ENCODE data around the gene CERS6.
"Not testable (repeated sequence)": the region's sequence is repeated elsewhere in the genome, so short reads cannot be mapped to it uniquely, and the experiment has no call there.

The CERS6 gene

DNA sequence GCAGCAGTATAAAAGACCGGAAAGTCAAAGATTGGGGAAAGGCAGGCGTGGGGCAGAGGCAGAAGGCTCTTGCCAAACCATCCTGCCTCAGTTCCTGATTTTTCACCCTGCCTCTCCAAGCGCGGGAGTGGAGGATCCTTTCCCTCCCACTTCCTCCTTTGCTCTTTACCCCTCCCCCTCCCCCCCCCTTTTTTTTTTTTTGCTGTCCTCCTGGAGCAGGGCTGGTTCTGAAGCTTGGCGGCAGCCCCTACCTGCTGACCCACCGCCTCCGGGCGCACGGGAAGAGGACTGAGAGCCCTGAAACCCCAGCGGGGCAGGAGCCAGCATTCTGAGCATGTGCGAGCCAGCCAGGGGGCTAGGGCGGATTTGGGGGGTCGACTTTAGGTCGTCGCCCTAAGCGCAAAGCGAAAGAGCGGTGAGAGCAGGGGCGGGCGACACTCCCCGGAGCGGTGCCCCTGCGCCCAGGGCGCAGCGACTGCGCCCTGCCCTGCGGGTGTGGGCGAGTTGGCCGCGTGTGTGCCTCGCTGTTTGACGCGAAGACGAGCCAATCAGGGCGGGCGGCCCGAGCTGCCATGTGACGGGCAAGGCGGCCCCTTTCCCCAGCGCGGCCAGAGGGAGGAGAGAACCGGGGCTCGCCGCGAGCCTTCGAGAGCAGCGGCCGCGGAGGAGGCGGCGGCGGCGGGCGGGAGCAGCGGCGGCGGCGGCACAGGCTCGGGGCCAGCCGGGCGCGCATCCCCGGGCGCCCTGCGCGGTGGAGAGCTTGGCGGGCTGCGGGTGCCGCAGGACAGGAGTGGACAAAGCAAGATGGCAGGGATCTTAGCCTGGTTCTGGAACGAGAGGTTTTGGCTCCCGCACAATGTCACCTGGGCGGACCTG lies at the start of gene CERS6:
CERS6 (plus strand) TSS at position 628 of the 876 bp plus-strand sequence; CDS start at position 805, 177 bp downstream.
- ATAC-seq, result peak; percentile 87 to 90

GRCh38 chr2:168412301-168412700 lies 43.8 kb upstream of the CERS6 start:
- ATAC-seq, result not testable (repeated sequence)

GRCh38 chr2:168413101-168413500 lies 43.0 kb upstream of the CERS6 start:
- not testable (repeated sequence) for ATAC-seq

DNA sequence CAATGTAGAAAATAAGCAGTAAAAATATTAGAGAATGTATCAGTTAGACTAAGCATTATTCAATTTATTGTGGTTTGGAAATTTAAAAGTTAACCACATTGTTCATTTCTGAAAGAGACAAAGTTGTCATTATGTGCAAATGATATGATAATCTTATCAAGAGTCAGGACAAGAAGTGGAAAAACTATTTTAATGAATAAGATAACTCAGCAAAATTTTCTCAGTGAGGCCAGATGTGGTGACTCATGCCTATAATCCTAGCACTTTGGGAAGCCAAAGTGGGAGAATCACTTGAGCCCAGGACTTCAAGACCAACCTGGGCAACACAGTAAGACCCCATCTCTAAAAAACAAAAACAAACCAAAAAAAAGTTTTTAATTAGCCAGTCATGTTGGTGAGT lies 39.5 kb upstream of the CERS6 start:
- no peak for ATAC-seq

DNA sequence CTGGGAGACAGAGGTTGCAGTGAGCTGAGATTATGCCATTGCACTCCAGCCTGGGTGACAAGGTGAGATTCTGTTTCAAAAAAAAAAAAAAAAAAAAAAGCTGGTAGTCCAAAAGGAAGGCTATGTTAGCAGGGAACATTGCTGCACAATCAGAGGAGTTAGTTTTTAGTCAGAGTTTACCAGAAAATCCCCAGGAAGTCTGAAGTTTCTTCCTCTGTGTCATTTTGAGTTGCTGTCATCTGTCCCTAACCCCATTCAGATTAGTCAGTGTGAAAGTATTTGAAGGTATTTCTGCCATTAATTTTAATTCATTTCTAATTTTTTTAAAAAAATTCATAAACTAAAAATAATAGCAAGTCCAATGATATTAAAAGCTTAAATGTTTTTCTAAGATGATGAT lies 33.5 kb upstream of the CERS6 start:
- ATAC-seq, result no peak

DNA sequence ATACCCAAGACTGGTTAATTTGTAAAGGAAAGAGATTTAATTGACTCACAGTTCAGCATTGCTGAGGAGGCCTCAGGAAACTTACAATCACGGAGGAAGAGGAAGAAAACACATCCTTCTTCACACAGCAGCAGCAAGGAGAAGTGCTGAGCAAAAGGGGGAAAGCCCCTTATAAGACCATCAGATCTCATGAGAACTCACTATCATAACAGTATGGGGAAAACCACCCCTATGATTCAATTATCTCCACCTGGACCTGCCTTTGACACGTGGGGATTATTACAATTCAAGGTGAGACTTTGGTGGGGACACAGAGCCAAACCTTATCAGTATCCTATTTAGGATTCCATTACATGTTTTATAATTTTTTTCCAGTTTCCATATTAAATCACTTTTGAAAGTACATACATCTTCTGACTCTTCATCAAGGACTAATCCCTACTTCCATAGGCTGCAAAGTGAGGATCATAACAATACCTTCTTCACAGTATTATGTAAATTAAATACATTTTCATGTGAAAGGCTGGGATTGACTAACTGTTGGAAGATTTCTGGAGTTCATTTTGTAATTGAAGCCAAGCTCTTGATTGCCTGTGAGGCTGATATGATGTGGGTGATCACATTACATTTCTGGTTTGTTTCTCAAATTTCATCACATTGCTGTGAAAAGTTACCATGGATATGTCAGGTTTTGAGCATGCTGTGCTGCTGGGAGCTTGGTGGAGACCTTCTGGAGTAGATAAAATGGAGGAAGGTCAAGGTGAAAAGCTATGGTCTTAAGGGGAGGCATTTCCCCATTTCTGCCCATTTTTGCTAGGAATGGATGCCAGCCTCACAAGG lies 31.7 kb upstream of the CERS6 start:
- ATAC-seq, result peak in 1 of 2 donors; percentile 21

DNA sequence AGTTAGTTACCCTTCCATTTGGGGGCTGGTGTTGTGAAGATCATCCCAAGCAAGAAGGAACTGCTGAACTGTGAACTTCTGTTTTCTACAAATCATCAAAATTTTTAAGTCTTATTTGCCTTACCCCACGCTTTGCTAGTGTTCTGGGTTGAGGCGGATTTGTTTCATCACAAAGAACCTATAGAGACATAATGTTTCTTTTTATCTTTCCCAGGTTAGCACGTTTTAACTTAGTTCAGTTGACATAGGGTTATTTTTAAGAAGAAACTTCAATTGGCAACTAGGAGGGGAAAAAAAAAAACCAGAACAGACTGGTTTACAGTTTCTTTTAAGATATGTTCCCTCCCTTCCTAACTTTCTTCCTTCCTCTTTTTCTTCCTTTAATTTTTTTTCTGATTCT lies 31.1 kb upstream of the CERS6 start:
- ATAC-seq, result no peak

DNA sequence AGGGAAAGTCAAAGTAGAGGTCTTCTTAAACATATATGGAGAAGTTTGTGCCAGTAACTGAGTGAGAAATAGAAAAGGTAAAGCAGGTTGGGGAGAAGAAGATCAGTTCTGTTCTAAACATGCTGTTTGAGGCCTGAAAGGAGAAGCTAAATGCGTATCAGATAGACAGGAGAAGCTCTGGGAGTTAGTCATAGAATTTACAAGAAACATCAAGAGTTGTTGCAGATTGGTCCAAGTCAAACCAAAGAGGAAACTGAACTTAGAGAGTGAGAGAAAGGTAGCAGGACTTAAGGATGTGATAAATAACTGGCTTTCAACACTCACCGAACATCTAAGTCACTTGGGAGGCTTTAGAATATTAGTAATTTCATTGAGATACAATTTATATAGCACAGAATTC lies 29.2 kb upstream of the CERS6 start:
- no peak for ATAC-seq

DNA sequence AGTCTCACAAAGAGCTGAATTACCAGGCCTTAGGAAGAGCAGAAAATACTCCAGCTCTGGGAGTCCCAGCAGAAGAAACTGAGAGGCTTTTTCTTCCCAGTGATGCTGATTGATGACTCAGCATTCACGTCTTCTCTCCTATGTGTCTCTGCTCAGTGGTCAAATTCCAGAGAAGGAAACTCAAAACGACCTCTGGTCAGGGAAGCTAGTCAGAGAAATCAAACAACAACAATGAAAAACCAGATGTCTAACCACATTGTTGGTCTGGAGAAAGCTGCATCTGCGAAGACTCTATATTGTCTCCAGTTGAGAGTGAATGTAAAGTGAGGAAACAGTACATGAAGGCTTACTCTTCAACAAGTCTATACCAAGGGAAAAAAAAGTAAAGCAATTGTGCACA lies 28.6 kb upstream of the CERS6 start:
- ATAC-seq, result no peak

DNA sequence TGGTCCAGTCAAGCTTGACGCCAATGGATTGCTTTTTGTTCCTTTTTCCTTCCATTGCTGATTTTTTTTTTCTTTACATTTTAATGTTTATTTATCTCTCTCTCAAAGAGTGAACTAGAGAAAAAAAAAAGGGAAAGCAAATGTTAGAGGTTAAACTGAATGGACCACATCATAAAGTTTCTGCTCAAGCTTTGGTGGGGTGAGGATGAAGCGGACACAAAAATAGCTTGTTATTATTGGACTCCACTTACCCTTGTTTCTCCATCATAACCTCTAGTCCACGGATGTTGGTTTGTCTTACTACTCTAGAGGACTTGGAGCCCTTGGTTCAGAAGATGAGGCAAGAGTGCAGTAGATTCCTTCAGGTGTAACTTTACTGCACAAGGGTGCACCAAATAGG lies 27.6 kb upstream of the CERS6 start:
- ATAC-seq, result no peak

DNA sequence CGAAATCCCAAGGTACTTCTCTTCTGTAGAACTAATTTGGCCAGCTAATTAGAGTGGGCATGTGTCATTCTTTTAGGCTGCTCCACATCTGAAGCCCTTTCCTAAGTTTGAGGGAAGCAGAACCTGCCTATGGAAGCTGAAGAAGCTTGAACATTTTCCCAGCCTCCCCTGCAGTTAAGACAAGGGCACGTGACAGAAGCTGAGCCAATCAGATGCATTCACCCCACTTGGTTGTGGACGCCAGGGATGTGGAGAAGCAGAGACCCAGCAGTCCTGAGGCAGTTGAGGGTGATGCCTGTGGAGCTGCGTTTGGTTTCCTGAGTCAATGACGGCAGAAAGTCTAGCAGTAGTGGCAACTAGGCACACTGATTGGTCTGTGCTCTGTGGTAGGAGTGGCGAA lies 26.1 kb upstream of the CERS6 start:
- no peak for ATAC-seq

DNA sequence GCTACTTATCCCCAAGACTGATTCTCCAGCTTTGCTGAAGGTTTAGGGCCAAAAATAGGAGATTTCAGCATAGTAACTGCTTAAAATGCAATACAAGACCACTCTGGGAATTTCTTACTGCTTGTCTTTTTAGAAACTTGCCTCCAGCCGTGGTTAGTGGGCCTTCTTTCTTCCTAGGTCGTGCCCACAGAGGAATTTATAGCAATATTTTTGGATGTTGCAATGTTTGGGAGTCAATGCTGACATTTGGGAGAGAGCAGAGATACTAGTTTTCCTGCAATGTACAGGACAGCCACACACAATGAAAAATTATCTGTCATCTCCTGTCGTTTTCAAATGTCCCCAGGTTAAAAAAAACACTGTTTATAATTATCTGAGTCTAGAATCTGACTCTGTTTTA lies 25.6 kb upstream of the CERS6 start:
- ATAC-seq, result no peak

- ATAC-seq, result no peak
Measured at GRCh38 chr2:168431301-168432024, 24.6 kb upstream of the CERS6 start.

- ATAC-seq, result no peak
Measured at GRCh38 chr2:168432100-168432499, 24.0 kb upstream of the CERS6 start.

DNA sequence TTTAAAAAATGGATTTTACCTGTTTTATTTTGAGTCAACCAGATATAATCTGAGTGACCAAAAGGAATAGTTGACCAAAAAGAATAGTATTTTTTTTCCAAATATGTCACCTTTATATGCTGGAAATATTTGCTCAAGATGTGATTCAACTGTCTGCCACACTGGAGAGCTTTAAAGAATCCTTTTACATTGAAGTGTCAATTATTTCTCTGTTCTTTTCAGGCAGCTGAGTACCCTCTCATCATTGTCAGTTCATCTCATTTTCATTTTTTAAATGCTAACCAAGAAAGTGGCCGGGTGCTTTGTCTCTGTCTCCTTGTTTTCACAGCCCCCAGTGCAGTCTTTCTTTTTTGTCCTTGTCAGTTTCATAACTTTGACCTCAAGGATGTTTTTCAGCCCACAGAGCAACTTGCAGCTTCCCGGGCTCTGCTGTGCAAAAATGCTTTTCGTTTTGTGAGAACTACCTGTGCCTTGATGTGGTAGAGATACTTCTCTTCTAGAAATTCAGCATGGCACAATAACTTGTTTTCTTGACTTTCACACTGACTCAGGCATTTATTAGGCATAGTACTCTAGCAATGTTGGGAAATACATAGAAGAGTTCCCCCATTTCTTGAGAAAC lies 23.4 kb upstream of the CERS6 start:
- no peak for ATAC-seq

DNA sequence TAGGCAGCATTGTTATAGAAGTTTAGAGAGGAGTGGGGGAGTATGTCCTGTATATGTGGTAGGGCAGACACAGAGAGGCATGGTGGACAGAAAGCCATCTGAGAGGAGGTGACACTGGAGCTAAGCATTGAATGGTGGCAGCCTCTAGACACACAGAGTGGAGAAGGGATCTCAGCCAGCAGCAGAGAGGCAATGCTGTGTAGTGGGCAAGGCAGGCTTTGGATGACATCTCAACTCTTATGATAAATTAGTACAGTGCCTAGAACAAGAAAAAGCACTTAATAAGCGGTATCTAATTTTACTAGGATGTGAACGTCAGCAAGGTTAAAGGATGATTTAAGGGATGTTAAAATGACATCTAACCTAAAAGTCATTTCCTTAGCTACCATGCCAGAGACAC lies 22.5 kb upstream of the CERS6 start:
- no peak for ATAC-seq

DNA sequence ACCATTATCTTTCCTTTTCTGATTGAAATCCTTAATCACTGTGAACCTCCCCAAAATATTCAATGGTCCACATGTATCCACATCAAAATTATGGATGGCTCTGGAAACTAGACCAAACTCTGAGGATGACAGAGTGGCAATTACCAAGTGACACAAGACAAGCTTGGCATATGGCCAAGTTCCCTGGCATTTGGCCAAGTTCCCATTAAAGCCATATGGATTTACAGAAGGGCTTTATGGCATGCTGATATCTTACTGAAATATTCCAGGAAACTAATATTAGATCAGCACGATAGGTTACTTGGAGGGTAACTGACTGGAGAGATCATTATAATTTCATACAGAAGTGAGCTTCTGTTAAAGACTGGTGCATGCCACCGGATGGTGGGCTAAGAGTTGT lies 21.9 kb upstream of the CERS6 start:
- ATAC-seq, result no peak

DNA sequence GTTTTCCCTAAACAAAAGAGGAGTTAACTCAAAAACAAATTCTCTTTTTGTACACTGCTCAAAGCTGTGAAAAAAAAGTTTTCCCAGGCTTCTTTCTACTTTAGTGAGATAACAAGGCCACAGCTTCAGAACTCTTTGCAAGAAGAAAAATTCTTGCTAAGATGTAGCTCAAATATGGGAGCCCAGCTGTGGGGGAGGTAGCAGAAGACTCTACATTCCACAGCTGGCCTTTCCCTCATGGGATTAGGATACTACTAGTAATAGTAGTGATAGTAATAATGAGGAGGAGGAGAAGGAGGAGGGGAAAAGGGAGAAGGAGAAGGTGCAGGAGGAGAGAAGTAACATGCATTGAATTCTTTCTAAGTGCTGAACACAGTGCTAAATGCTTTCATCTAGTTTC lies 19.2 kb upstream of the CERS6 start:
- no peak for ATAC-seq

DNA sequence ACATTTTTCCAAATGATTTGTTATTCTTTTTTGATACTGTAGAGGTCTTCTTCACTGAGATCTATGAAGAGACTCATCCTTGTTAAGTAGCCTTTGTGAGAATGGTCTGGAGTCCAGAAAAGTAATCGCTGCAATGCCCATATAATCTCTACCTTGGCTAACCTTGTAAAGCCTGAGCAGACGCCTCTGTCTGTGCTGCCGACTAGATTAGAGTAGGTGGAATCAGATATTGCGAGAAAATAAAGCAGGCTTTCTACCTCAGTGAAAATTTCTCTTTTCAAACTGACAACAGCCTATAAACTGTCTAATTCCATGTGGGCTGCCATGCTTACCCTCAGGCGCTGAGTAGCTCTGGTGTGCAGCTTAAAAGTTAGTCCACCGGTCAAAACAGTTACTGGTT lies 17.5 kb upstream of the CERS6 start:
- no peak for ATAC-seq

DNA sequence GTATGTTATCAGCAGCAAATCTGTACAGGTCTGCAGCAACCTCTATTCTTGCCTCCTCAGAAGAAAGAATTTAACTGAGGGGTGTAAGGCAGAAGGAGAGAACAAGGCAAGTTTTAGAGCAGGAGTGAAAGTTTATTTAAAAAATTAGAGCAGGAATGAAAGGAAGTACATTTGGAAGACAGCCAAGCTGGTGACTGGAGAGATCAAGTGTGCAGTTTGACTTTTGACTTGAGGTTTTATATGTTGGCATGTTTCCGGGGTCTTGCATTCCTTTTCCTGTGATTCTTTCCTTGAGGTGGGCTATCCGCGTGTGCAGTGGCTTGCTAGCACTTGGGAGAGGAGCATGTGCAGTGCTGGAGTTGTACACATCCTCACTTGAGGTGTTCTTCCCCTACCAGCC lies 16.5 kb upstream of the CERS6 start:
- ATAC-seq, result no peak

GRCh38 chr2:168441214-168441872 lies 14.7 kb upstream of the CERS6 start:
- no peak for ATAC-seq

DNA sequence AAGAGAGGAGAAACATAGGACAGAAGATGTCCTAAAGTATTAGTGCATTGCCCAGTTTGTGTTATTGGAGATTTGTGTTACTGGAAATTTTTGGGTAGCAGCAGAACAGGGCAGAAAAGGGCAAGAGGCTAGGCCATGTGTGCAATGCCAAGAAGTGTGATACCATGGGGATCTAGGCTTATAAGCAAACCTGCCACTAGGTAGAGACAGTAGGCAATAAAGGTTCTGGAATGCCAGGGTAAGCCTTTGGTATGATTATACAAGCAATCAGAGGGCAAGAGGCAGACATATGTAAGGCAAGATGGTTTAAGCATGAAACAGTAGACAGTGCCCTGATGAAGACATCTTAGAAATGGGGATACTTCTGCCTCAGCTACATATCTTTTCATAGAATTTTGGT lies 12.3 kb upstream of the CERS6 start:
- ATAC-seq, result no peak
